Effector CD8-positive, alpha-beta T cell (primary cell): ENCODE measurements around the gene LDLR.
A peak's percentile ranks its signal among the peaks of the same experiment; 100 is the strongest.
"Not testable (repeated sequence)": the region's sequence is repeated elsewhere in the genome, so short reads cannot be mapped to it uniquely, and the experiment has no call there.

Source experiments
- DNase-seq: peaks from one replicate; lab custom pipeline; 2025; lab: John Stamatoyannopoulos, UW

Gene LDLR

DNA sequence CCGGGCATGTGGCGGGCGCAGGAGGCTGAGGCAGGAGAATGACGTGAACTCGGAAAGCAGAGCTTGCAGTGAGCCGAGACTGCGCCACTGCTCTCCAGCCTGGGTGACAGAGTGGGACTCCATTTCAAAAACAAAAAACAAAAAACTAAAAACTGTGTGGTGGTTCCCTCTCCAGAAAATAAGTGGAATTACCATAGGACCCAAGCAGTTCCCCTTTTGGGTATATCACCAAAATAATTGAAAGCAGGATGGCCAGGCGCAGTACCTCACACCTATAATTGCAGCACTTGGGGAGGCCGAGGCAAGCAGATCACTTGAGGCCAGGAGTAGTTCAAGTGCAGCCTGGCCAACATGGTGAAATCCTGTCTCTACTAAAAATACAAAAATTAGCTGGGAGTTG is 15.7 kb upstream of the LDLR start:
- no peak for DNase-seq

DNA sequence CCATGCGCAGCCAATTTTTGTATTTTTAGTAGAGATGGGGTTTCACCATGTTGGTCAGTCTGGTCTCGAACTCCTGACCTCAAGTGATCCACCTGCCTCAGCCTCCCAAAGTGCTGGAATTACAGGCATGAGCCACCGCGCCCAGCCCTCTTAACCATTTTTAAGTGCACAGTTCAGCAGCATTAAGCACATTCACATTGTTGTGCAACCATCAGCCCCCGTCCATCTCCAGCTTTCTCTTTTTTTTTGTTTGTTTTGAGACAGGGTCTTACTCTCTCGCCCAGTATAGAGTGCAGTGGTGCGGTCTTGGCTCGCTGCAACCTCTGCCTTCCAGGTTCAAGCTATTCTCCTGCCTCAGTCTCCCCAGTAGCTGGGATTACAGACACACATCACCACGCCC is 12.5 kb upstream of the LDLR start:
- DNase-seq, result not testable (repeated sequence)

DNA sequence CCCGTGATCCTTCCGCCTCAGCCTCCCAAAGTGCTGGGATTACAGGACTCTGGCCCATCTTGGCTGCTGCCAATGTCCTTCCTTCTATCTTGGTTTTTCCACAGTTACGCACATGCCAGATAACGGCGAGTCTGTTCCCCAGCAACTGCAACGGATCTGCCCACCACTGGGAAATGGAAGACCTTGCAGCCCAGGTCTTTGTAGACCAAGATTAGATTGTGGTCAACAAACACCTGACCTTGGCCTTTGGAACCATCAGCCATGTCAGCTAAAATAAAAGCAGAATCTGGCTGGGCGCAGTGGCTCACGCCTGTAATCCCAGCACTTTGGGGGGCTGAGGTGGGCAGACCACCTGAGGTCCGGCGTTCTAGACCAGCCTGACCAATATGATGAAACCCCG is 10.4 kb upstream of the LDLR start:
- DNase-seq, result no peak

DNA sequence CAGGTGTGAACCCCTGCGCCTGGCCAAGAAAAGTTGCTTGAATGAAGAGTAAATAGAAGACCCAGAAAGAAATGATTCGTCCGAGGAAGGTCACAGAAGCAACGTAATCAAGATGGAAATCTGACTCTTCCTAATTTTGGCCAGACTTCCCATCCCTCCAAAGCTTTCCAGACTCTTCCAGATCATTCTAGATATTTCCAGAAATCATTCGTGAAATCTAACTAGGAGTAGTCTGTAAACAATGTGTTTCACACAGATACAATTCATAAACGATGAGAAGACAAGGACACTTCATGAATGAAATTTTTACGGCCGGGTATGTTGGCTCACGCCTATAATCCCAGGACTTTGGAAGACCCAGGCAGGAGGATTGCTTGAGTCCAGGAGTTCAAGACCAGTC is 9.3 kb upstream of the LDLR start:
- no peak for DNase-seq

DNA sequence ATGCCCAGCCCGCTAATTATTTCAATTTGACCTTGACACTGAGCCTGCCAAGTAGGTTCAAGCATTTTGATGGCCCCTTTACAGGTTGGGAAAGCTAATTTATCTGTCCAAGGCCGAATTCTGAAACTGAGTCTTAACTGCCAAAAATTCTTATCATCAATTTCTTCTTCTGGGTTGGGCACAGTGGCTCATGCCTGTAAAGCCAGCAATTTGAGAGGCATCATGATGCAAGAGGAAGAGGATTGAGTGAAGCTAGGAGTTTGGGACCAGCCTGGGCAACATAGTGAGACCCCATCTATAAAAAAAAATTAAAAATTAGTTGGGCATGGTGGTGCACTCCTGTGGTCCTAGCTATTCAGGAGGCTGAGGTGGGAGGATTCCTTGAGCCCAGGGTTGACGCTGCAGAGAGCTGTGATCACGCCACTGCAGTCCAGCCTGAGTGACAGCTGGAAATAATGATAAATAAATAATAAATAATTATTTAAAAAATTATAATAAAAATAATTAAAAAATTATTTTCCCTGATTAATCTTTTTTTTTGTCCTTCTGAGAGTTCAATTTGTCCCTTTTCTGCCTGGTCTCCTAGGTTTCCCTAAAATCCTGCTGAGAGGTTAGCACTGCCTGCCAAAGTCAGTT is 1.3 kb upstream of the LDLR start:
- DNase-seq, result no peak

DNA sequence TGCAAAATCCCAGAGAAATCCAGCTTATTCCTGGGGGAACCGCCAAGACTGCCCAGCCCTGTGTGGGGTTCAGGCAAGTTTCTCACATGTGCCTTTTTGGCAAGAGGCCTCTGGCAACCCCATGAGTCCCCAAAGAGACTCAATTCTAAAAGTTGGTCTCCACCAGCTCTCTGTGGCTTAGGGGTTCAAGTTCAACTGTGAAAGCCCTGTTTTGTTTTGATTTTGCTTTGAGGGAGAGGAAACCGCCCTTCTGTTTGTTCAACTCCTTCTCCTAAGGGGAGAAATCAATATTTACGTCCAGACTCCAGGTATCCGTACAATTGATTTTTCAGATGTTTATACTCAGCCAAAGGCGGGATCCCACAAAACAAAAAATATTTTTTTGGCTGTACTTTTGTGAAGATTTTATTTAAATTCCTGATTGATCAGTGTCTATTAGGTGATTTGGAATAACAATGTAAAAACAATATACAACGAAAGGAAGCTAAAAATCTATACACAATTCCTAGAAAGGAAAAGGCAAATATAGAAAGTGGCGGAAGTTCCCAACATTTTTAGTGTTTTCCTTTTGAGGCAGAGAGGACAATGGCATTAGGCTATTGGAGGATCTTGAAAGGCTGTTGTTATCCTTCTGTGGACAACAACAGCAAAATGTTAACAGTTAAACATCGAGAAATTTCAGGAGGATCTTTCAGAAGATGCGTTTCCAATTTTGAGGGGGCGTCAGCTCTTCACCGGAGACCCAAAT is 583 bp upstream of the LDLR start:
- DNase-seq, result no peak

DNA sequence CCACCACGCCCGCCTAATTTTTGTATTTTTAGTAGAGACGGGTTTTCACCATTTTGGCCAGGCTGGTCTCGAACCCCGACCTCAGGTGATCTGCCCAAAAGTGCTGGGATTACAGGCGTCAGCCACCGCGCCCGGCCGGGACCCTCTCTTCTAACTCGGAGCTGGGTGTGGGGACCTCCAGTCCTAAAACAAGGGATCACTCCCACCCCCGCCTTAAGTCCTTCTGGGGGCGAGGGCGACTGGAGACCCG is 676 bp downstream of the LDLR start:
- DNase-seq, result not testable (repeated sequence)

DNA sequence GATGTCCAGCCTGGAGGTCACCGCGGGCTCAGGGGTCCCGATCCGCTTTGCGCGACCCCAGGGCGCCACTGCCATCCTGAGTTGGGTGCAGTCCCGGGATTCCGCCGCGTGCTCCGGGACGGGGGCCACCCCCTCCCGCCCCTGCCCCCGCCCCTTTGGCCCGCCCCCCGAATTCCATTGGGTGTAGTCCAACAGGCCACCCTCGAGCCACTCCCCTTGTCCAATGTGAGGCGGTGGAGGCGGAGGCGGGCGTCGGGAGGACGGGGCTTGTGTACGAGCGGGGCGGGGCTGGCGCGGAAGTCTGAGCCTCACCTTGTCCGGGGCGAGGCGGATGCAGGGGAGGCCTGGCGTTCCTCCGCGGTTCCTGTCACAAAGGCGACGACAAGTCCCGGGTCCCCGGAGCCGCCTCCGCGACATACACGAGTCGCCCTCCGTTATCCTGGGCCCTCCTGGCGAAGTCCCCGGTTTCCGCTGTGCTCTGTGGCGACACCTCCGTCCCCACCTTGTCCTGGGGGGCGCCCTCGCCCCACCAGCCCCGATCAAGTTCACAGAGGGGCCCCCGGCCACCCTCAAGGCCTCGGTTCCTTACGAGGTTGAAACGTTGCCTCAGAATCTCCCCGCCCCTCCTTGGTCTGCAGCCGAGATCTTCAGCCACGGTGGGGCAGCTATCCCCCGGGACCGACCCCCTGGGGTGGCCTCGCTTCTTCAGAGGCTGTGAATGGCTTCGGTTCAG is 1.2 kb downstream of the LDLR start:
- peak; percentile 96 for DNase-seq

DNA sequence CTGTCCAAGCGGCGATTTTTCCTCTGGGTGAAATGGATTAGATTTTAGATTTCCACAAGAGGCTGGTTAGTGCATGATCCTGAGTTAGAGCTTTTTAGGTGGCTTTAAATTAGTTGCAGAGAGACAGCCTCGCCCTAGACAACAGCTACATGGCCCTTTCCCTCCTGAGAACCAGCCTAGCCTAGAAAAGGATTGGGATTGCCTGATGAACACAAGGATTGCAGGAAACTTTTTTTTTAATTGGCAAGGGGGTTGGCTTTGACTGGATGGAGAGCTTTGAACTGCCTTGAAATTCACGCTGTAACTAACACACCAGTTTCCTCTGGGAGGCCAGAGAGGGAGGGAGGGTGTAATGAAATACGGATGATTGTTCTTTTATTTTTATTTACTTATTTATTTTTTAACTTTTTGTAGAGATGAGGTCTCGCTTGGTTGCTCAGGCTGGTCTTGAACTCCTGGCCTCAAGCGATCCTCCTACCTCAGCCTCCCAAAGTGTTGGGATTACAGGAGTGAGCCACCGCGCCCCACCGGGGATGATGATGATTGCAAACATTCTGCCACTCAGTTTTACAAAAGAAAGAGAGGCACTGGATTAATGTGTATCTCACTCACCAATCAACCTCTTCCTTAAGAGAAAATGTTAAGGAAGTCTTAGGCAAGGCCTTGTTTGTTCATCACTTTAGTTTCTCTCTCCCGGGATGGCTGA is 1.9 kb downstream of the LDLR start:
- DNase-seq, result no peak

DNA sequence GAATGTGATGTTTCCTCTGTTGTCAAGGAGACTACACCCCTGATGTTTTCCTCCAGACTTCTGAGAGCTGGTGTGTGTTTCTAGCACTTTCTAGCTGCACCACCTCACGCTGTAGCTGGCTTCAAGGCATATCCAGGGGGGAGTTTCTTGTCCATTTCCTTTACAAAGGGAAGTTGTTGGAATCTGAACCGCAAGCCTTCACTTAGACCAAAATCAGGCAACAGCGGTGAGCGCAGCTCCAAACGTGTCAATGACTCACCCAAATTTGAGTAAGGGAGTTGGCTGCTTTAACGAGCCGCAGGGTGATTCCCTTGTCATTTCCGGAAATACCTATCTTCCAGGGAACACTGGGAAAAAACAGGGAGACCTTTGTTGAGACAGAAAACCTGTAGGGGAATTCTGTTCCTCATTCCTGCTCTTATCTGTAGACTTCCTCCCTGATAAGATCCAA is 2.5 kb downstream of the LDLR start:
- peak; percentile 23 for DNase-seq

DNA sequence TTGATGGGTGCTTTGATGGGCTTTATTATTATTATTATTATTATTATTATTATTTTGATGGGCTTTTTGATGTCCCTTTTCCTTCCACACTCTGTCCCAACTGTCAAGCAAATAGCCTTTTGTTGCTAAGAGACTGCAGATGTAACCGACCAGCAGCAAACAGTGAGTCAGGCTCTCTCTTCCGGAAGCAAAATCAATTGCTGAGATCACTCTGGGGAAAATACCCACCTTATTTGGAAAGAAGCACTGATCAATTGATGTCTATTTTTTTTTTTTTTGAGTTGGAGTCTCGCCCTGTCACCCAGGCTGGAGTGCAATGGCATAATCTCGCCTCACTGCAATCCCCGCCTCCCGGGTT is 2.9 kb downstream of the LDLR start:
- no peak for DNase-seq

DNA sequence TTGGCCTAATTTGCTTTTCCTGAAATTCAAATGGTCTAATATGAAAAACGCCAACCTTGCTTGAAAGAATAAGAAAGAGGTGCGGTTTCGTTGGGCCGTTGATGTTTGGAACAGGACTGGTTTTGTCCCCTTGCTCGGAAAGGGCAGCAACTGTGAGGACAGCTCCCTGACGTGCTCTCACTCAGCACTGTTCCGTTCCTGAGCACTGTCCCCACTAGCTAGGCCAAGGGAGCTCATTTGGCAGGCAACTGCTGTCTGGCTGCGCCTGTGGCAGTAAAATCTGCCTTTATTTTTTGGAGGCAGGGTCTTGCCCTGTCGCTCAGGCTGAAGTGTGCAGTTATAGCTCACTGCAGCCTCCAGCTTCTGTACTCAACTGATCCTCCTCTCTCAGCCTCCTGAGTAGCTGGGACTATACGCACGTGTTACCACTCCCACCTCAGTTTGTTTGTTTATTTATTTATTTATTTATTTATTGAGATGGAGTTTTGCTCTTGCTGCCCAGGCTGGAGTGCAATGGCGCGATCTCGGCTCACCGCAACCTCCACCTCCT is 4.5 kb downstream of the LDLR start:
- no peak for DNase-seq

DNA sequence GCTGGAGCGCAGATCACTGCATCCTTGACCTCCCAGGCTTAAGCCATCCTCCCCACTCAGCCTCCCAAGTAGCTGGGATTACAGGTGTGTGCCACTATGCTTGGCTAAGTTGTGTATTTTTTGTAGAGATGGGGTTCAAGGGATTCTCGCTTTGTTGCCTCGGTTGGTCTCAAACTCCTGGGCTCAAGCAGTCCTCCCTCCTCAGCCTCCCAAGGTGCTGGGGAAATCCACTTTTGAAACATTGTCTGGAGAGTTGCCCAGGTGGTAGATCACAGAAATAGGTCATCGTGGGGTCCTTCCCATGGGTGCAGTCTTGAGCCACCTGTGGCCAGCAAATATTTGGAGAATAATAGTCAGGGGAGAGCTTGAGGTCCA is 5.2 kb downstream of the LDLR start:
- DNase-seq, result no peak

DNA sequence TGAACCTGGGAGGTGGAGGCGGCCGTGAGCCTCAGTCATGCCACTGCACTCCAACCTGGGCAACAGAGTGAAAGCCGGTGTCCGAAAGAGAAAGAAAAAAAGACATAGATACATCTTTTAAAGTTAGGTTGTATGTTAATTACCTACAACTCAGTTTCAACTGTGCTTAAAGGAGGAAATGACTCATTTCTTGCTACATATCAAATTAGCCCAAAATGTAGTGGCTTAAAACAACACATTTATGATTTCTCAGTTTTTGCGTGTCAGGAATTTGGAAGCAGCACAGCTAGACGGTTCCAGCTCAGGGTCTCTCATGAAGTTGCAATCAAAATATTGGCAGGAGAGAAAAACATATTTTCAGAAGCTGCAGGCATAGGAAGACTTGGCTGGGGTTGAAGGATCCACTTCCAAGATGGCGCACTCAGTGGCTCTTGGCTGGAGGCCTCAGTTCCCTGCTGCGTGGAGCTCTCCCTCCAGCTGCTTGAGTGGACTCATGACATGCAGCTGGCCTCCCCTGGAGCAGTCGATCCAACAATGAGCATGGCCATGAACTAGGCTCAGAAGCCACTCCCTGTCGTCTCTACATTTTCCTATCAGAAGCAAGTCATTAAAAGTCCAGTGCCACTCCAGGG is 7.1 kb downstream of the LDLR start:
- DNase-seq, result no peak

DNA sequence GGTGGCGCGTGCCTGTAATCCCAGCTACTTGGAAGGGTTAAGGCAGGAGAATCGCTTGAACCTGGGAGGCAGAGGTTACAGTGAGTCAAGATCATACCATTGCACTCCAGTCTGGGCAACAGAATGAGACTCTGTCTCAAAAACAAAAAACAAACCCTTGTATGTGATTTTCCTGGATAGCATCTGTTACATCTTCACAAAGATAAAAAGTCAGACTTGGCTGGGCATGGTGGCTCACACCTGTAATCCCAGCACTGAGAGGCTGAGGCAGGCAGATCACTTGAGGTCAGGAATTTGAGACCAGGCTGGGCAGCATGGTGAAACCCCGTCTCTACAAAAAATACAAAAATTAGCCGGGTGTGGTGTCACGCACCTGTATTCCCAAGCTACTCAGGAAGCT is 8.1 kb downstream of the LDLR start:
- not testable (repeated sequence) for DNase-seq

DNA sequence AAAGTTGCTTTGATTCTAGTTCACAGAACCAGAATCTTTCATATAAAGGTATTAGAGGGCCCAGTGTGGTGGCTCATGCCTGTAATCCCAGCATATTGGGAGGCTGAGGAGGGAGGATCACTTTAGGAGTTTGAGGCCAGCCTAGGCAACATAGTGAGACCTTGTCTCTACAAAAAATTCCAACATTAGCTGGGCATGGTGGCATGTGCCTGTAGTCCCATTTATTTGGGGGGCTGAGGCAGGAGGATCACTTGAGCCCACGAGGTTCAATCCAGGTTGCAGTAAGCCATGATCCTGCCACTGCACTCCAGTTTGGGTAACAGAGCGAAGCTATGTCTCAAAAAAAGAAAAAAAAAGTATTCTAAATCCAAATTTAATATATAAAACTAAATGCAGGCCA is 9.1 kb downstream of the LDLR start:
- DNase-seq, result no peak

DNA sequence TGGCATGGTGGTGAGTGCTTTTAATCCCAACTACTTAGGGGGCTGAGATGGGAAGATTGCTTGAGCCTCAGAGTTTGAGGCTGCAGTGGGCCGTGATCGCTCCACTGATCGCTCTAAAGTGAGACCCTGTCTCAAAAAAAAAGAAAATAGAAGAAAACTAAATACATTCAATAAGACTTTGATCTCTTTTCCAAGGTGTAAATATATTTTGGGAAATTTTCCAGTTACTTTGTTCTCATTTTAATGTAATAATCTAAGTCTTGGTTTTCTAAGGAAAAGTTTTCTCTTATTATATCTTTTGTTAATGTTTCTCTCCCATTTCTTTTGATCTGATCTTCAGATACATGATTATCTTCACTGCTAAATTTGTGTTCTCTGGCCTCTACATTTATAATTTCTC is 9.6 kb downstream of the LDLR start:
- no peak for DNase-seq

DNA sequence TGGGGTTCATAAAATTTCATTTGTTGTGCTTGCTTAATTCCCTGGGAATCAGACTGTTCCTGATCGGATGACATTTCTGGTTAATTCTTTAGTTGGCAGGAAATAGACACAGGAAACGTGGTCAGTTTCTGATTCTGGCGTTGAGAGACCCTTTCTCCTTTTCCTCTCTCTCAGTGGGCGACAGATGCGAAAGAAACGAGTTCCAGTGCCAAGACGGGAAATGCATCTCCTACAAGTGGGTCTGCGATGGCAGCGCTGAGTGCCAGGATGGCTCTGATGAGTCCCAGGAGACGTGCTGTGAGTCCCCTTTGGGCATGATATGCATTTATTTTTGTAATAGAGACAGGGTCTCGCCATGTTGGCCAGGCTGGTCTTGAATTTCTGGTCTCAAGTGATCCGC is 10.8 kb downstream of the LDLR start:
- DNase-seq, result no peak

DNA sequence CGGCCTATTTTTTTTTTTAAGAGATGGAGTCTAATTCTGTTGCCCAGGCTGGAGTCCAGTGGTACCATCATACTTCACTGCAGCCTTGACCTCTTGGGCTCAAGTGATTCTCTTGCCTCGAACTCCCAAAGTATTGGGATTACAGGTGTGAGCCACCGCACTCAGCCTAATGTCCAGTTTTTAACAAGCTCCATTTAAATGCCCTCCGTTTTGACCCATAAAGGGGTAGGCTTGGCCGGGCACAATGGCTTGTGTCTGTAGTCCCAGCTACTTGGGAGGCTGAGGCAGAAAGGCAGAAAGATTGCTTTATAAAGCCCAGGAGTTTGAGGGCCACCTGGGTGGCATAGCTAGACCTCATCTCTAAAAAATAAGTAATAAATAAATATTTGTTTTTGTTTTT is 11.8 kb downstream of the LDLR start:
- DNase-seq, result no peak

DNA sequence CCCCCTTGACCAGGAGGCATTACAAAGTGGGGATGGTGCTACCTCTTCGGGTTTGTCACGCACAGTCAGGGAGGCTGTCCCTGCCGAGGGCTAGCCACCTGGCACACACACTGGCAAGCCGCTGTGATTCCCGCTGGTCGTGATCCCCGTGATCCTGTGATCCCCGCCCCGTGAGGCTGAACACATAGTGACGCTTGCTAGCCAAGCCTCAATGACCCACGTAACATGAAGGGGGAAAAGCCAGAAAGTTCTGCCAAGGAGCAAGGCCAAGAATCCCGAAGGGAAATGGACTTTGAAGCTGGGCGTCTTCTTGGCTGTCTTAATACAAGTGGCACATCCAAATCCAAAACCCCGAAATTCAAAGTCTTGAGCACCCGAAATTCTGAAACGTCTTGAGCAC is 13.7 kb downstream of the LDLR start:
- no peak for DNase-seq

DNA sequence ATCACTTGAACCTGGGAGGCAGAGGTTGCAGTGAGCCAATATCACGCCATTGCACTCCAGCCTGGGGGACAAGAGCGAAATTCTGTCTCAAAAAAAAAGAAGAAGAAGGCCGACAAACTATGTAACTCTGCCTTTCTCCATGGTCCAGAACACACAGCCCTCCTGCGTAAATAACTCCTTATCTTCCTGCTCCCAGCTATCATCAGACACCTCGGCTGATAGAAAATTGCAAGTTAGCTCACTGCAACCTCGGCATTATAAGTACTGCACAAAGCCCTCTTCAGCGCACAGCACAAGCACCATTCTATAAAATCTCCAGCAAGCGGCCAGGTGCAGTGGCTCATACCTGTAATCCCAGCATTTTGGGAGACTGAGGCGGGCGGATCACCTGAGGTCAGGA is 14.4 kb downstream of the LDLR start:
- DNase-seq, result not testable (repeated sequence)

DNA sequence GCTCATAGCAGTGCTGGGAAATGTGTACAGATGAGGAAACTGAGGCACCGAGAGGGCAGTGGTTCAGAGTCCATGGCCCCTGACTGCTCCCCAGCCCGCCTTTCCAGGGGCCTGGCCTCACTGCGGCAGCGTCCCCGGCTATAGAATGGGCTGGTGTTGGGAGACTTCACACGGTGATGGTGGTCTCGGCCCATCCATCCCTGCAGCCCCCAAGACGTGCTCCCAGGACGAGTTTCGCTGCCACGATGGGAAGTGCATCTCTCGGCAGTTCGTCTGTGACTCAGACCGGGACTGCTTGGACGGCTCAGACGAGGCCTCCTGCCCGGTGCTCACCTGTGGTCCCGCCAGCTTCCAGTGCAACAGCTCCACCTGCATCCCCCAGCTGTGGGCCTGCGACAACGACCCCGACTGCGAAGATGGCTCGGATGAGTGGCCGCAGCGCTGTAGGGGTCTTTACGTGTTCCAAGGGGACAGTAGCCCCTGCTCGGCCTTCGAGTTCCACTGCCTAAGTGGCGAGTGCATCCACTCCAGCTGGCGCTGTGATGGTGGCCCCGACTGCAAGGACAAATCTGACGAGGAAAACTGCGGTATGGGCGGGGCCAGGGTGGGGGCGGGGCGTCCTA is 15.9 kb downstream of the LDLR start:
- no peak for DNase-seq
